HEK293 (cell line): ENCODE data around the gene ARPC2.
A peak's percentile ranks its signal among the peaks of the same experiment; 100 is the strongest.

ENCODE experiments used
- INSM2 ChIP-seq: fragments of 450-650 bp; formaldehyde crosslinking; IDR thresholded peaks from 2 replicates; pipeline ENCODE4 v1.5.1; 2016; ENCODE audit warnings: missing biosample characterization, missing genetic modification characterization
- KLF10 ChIP-seq: fragments of 450-650 bp; IDR thresholded peaks from 2 replicates; pipeline ENCODE4 v1.5.1; 2018; ENCODE audit warnings: missing biosample characterization, mild to moderate bottlenecking, missing genetic modification characterization
- KLF8 ChIP-seq: fragments of 450-650 bp; formaldehyde crosslinking; IDR thresholded peaks from 2 replicates; pipeline ENCODE4 v1.5.1; 2016; ENCODE audit warnings: missing biosample characterization, missing genetic modification characterization
- TSHZ1 ChIP-seq: fragments of 450-650 bp; formaldehyde crosslinking; IDR thresholded peaks from 2 replicates; pipeline ENCODE4 v1.5.1; 2016; ENCODE audit warnings: missing biosample characterization, missing genetic modification characterization, borderline replicate concordance
- ZBTB20 ChIP-seq: fragments of 450-650 bp; formaldehyde crosslinking; IDR thresholded peaks from 2 replicates; pipeline ENCODE4 v1.5.1; 2016; ENCODE audit warnings: missing biosample characterization, missing genetic modification characterization
- ZNF112 ChIP-seq: fragments of 450-650 bp; formaldehyde crosslinking; IDR thresholded peaks from 2 replicates; pipeline ENCODE4 v1.5.0; 2017; ENCODE audit warnings: missing biosample characterization, missing genetic modification characterization
- ZNF132 ChIP-seq: fragments of 450-650 bp; formaldehyde crosslinking; IDR thresholded peaks from 2 replicates; pipeline ENCODE4 v1.5.1; 2017; ENCODE audit warnings: missing biosample characterization, missing genetic modification characterization, borderline replicate concordance
- ZNF513 ChIP-seq: fragments of 450-650 bp; IDR thresholded peaks from 2 replicates; pipeline ENCODE4 v1.5.1; 2018; ENCODE audit warnings: missing biosample characterization, missing genetic modification characterization
- ZNF514 ChIP-seq: fragments of 450-650 bp; formaldehyde crosslinking; IDR thresholded peaks from 2 replicates; pipeline ENCODE4 v1.5.1; 2016; ENCODE audit warnings: missing biosample characterization, missing genetic modification characterization
- ZNF549 ChIP-seq: fragments of 450-650 bp; IDR thresholded peaks from 2 replicates; pipeline ENCODE4 v1.5.1; 2018; ENCODE audit warnings: missing biosample characterization, missing genetic modification characterization, mild to moderate bottlenecking, inconsistent platforms, moderate library complexity
- ZNF670 ChIP-seq: fragments of 450-650 bp; formaldehyde crosslinking; IDR thresholded peaks from 2 replicates; pipeline ENCODE4 v1.5.1; 2016; ENCODE audit warnings: missing biosample characterization, missing genetic modification characterization, low read depth
- ZNF701 ChIP-seq: fragments of 450-650 bp; formaldehyde crosslinking; IDR thresholded peaks from 2 replicates; pipeline ENCODE4 v1.5.1; 2016; ENCODE audit warnings: missing biosample characterization, missing genetic modification characterization
- ZNF785 ChIP-seq: fragments of 450-650 bp; formaldehyde crosslinking; IDR thresholded peaks from 2 replicates; pipeline ENCODE4 v1.5.1; 2016; ENCODE audit warnings: missing biosample characterization, missing genetic modification characterization
- ZNF830 ChIP-seq: fragments of 450-650 bp; IDR thresholded peaks from 2 replicates; pipeline ENCODE4 v1.5.0; 2018; ENCODE audit warnings: missing biosample characterization, missing genetic modification characterization, low read depth, mild to moderate bottlenecking, moderate library complexity
- TF ChIP-seq, protein P1 (sequence below): fragments of 450-650 bp; formaldehyde crosslinking; IDR thresholded peaks from 2 replicates; pipeline ENCODE4 v1.5.1; 2017; ENCODE audit warnings: missing biosample characterization, missing genetic modification characterization
- TF ChIP-seq, protein P2 (sequence below): fragments of 450-650 bp; IDR thresholded peaks from 2 replicates; pipeline ENCODE4 v1.5.1; 2018; ENCODE audit warnings: missing biosample characterization, mild to moderate bottlenecking, missing genetic modification characterization
- TF ChIP-seq, protein P3 (sequence below): fragments of 450-650 bp; formaldehyde crosslinking; IDR thresholded peaks from 2 replicates; pipeline ENCODE4 v1.5.1; 2016; ENCODE audit warnings: missing biosample characterization, missing genetic modification characterization, borderline replicate concordance
- TF ChIP-seq, protein P4 (sequence below): fragments of 450-650 bp; formaldehyde crosslinking; IDR thresholded peaks from 2 replicates; pipeline ENCODE4 v1.5.1; 2016; ENCODE audit warnings: missing biosample characterization, missing genetic modification characterization
- TF ChIP-seq, protein P5 (sequence below): fragments of 450-650 bp; formaldehyde crosslinking; IDR thresholded peaks from 2 replicates; pipeline ENCODE4 v1.5.1; 2016; ENCODE audit warnings: missing biosample characterization, missing genetic modification characterization

The ARPC2 gene

GRCh38 chr2:218272531-218273212 is 55.7 kb downstream of the ARPC2 start (continued):
- no peak for TF ChIP-seq ZNF112 (tag by site-specific recombination)
- TF ChIP-seq KLF10 (tag by site-specific recombination), result peak; percentile 94
- no peak for TF ChIP-seq ZNF670 (tag by site-specific recombination)
- no peak for TF ChIP-seq ZNF514
- TF ChIP-seq ZBTB20 (tag by site-specific recombination), result peak; percentile 51; the same call in 1 of the 2 replicates
- TF ChIP-seq TSHZ1 (tag by site-specific recombination), result no peak
- no peak; the same call in 1 of the 2 replicates for TF ChIP-seq INSM2
- TF ChIP-seq KLF8 (tag by site-specific recombination), result peak; percentile 87
- TF ChIP-seq, protein P1, sequence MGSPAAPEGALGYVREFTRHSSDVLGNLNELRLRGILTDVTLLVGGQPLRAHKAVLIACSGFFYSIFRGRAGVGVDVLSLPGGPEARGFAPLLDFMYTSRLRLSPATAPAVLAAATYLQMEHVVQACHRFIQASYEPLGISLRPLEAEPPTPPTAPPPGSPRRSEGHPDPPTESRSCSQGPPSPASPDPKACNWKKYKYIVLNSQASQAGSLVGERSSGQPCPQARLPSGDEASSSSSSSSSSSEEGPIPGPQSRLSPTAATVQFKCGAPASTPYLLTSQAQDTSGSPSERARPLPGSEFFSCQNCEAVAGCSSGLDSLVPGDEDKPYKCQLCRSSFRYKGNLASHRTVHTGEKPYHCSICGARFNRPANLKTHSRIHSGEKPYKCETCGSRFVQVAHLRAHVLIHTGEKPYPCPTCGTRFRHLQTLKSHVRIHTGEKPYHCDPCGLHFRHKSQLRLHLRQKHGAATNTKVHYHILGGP (tag by site-specific recombination), result no peak
- TF ChIP-seq, protein P2, sequence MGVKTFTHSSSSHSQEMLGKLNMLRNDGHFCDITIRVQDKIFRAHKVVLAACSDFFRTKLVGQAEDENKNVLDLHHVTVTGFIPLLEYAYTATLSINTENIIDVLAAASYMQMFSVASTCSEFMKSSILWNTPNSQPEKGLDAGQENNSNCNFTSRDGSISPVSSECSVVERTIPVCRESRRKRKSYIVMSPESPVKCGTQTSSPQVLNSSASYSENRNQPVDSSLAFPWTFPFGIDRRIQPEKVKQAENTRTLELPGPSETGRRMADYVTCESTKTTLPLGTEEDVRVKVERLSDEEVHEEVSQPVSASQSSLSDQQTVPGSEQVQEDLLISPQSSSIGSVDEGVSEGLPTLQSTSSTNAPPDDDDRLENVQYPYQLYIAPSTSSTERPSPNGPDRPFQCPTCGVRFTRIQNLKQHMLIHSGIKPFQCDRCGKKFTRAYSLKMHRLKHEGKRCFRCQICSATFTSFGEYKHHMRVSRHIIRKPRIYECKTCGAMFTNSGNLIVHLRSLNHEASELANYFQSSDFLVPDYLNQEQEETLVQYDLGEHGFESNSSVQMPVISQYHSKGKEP (tag by site-specific recombination), result 0 out of 2 replicates have a peak, but pooled peaks have one; percentile 43
- TF ChIP-seq ZNF132 (tag by site-specific recombination), result no peak
- TF ChIP-seq ZNF549 (tag by site-specific recombination), result no peak
- TF ChIP-seq, protein P3, sequence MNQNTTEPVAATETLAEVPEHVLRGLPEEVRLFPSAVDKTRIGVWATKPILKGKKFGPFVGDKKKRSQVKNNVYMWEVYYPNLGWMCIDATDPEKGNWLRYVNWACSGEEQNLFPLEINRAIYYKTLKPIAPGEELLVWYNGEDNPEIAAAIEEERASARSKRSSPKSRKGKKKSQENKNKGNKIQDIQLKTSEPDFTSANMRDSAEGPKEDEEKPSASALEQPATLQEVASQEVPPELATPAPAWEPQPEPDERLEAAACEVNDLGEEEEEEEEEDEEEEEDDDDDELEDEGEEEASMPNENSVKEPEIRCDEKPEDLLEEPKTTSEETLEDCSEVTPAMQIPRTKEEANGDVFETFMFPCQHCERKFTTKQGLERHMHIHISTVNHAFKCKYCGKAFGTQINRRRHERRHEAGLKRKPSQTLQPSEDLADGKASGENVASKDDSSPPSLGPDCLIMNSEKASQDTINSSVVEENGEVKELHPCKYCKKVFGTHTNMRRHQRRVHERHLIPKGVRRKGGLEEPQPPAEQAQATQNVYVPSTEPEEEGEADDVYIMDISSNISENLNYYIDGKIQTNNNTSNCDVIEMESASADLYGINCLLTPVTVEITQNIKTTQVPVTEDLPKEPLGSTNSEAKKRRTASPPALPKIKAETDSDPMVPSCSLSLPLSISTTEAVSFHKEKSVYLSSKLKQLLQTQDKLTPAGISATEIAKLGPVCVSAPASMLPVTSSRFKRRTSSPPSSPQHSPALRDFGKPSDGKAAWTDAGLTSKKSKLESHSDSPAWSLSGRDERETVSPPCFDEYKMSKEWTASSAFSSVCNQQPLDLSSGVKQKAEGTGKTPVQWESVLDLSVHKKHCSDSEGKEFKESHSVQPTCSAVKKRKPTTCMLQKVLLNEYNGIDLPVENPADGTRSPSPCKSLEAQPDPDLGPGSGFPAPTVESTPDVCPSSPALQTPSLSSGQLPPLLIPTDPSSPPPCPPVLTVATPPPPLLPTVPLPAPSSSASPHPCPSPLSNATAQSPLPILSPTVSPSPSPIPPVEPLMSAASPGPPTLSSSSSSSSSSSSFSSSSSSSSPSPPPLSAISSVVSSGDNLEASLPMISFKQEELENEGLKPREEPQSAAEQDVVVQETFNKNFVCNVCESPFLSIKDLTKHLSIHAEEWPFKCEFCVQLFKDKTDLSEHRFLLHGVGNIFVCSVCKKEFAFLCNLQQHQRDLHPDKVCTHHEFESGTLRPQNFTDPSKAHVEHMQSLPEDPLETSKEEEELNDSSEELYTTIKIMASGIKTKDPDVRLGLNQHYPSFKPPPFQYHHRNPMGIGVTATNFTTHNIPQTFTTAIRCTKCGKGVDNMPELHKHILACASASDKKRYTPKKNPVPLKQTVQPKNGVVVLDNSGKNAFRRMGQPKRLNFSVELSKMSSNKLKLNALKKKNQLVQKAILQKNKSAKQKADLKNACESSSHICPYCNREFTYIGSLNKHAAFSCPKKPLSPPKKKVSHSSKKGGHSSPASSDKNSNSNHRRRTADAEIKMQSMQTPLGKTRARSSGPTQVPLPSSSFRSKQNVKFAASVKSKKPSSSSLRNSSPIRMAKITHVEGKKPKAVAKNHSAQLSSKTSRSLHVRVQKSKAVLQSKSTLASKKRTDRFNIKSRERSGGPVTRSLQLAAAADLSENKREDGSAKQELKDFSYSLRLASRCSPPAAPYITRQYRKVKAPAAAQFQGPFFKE (tag by site-specific recombination), result no peak
- TF ChIP-seq ZNF785 (tag by site-specific recombination), result no peak
- TF ChIP-seq, protein P4, sequence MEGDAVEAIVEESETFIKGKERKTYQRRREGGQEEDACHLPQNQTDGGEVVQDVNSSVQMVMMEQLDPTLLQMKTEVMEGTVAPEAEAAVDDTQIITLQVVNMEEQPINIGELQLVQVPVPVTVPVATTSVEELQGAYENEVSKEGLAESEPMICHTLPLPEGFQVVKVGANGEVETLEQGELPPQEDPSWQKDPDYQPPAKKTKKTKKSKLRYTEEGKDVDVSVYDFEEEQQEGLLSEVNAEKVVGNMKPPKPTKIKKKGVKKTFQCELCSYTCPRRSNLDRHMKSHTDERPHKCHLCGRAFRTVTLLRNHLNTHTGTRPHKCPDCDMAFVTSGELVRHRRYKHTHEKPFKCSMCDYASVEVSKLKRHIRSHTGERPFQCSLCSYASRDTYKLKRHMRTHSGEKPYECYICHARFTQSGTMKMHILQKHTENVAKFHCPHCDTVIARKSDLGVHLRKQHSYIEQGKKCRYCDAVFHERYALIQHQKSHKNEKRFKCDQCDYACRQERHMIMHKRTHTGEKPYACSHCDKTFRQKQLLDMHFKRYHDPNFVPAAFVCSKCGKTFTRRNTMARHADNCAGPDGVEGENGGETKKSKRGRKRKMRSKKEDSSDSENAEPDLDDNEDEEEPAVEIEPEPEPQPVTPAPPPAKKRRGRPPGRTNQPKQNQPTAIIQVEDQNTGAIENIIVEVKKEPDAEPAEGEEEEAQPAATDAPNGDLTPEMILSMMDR, result peak; percentile 90
- TF ChIP-seq ZNF513 (tag by site-specific recombination), result peak; percentile 55
- no peak for TF ChIP-seq ZNF830
- TF ChIP-seq, protein P5, sequence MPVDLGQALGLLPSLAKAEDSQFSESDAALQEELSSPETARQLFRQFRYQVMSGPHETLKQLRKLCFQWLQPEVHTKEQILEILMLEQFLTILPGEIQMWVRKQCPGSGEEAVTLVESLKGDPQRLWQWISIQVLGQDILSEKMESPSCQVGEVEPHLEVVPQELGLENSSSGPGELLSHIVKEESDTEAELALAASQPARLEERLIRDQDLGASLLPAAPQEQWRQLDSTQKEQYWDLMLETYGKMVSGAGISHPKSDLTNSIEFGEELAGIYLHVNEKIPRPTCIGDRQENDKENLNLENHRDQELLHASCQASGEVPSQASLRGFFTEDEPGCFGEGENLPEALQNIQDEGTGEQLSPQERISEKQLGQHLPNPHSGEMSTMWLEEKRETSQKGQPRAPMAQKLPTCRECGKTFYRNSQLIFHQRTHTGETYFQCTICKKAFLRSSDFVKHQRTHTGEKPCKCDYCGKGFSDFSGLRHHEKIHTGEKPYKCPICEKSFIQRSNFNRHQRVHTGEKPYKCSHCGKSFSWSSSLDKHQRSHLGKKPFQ (tag by site-specific recombination), result no peak
- no peak for TF ChIP-seq ZNF701 (tag by site-specific recombination)
